DMS114 treated with DMSO at 0.1 percent for 48 hours (cell line): ENCODE data around the gene BEND3.
"Not testable (repeated sequence)": the region's sequence is repeated elsewhere in the genome, so short reads cannot be mapped to it uniquely, and the experiment has no call there.

Experiments
- DNase-seq: peaks from one replicate; lab custom pipeline; 2025; ENCODE audit not compliant: unreplicated experiment; lab: John Stamatoyannopoulos, UW

BEND3 gene

GRCh38 chr6:107045826-107046675 lies 69.3 kb downstream of the BEND3 start:
- DNase-seq = no peak

DNA sequence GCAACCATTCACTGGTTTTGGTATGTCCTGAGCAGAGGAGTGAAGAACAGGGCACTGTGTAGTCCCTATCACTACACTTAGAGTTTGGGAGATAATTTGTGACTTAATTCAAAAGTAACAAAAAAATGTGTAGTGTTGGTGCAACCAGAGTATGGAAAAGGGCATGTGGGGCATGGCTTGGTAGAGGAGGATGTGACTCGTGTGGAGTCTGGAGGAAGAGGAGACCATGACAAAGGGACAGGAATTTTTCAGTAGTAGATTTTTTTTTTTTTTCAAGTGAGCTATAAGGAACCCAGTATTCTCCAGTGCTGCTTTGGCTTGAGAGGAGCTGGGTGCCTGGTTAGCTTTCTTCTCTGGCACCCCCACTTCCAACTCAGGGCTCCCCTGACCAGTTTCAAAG lies 82.2 kb downstream of the BEND3 start:
- no peak for DNase-seq

GRCh38 chr6:107032051-107032450 lies 83.3 kb downstream of the BEND3 start:
- no peak for DNase-seq

DNA sequence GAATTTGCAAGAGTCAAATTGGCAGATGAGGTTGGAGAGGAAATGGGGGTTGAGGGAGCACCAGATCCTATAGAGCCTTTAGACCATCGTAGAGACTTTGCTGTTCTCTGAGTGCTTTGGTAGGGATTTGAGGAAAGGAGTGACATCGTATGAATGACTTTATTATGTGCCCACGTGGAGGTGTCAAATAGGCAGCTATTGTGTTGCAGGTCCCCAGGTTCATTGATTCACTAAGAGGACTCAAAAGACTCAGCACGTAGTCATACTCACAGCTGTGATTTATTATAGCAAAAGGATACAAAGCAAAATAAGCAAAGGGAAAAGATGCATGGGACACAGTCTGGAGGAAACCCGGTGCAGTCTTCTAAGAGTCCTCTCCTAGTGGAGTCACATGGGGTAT lies 85.2 kb downstream of the BEND3 start:
- DNase-seq = no peak

GRCh38 chr6:107026965-107027364 lies 88.3 kb downstream of the BEND3 start:
- DNase-seq = no peak

DNA sequence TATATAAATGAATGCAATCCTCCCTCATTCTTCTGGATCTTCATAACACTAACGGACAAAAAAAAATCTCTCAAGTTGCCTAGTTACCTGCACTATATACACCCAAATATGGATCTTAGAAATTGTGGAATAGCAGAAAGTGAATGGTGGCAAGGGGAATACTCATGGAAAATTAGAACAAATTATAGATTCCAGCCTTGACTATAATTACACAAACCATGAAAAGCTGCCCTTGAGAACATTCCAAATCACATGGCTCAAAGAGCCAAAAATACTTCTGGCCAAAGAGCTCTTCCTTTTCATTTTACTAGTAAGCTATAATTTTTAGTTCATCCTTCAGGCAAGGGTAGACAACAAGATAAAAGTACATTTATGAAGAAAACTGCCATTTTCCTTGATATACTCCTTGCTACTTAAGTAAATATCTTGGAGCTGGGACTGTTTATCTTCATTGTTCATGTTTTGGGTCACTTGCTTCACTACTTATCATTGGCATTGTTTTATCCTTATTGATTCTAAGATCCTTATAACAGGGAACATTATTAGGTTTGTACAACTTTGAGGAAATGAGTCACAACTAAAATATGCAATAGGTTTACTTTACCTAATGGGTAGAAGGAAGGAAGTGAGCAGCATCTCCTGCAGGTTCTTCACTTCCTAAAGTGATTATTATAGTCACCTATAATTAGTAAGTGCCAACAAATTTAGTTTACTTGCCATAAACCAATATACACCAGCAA lies 93.7 kb downstream of the BEND3 start:
- no peak for DNase-seq

DNA sequence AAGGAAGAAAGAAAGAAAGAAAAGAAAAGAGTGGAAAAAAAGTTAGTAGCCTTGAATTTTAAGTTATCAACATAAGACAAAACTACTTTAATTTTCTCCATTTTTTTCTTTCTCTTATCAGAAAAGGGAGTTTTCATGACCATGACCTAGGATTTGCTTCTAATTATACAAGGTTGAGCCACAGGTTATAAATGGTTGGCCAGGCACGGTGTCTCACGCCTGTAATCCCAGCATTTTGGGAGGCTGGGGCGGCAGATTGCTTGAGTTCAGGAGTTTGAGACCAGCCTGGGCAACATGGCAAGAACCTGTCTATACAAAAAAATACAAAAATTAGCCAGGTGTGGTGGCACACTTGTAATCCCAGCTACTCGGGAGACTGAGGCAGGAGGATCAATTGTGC lies 95.1 kb downstream of the BEND3 start:
- DNase-seq = no peak

DNA sequence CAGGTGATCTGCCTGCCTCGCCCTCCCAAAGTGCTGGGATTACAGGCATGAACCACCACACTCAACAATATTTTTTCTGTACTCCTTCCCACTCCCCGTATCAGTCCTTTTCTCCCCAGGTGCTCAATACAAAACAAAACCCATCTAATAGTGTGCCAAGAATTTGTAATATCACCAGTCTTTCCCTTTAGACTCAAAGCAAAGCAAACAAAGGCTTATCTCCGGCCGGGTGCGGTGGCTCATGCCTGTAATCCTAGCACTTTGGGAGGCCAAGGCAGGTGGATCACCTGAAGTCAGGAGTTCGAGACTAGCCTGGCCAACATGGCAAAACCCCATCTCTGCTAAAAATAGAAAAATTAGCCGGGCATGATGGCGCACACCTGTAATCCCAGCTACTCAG lies 95.7 kb downstream of the BEND3 start:
- not testable (repeated sequence) for DNase-seq

GRCh38 chr6:107019047-107019446 lies 96.3 kb downstream of the BEND3 start:
- no peak for DNase-seq
